OCI-LY1 (cell line): Measurements from ENCODE around the gene PIBF1.

Experiments
- EZH2 ChIP-seq: fragments of 200-600 bp; sonication (generic), shearing (Covaris generic); IDR thresholded peaks from 2 replicates; pipeline ENCODE4 v1.8.0; 2017; ENCODE audit warnings: borderline replicate concordance, mixed run types, mild to moderate bottlenecking, antibody characterized with exemption, low read length, moderate library complexity, mixed read lengths
- TF ChIP-seq, protein P1 (sequence below): fragments of 200-600 bp; sonication (generic), shearing (Covaris generic); IDR thresholded peaks from 2 replicates; pipeline ENCODE4 v1.5.1; 2017; ENCODE audit warnings: mild to moderate bottlenecking, antibody characterized with exemption, low read length, moderate library complexity, mixed read lengths

DNA sequence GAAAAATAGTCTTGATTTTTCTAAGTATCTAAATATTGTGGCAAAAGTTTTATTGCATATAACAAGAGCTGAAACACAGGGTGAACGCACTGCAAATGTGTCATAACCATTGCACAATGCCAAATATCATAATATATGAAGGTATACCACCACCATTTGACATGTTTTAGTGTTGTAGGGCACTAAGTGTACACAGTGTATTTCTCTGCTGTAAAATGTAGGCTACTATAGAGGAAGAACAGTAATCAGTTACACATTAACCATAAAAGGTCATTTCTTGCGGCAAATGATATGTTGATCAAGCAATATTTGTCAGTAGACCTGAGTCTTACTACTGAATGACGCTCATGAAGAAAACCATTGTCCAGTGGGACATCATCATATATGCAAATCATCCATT, 258.6 kb downstream of the PIBF1 start:
- TF ChIP-seq, protein P1, sequence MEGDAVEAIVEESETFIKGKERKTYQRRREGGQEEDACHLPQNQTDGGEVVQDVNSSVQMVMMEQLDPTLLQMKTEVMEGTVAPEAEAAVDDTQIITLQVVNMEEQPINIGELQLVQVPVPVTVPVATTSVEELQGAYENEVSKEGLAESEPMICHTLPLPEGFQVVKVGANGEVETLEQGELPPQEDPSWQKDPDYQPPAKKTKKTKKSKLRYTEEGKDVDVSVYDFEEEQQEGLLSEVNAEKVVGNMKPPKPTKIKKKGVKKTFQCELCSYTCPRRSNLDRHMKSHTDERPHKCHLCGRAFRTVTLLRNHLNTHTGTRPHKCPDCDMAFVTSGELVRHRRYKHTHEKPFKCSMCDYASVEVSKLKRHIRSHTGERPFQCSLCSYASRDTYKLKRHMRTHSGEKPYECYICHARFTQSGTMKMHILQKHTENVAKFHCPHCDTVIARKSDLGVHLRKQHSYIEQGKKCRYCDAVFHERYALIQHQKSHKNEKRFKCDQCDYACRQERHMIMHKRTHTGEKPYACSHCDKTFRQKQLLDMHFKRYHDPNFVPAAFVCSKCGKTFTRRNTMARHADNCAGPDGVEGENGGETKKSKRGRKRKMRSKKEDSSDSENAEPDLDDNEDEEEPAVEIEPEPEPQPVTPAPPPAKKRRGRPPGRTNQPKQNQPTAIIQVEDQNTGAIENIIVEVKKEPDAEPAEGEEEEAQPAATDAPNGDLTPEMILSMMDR = no peak
- TF ChIP-seq EZH2 = no peak
